OCI-LY7 (cell line): ENCODE results near the gene GIMAP1. TPM values are rescaled to one million over a fixed set of nuclear protein-coding genes. Genes with fewer than 3 reads are reported as not detected.

ENCODE experiments used
- BruUV-seq: library from RNA; stranded (reverse); fragments of 400-500 nt; replicated peaks from 2 replicates; lab custom pipeline; 2021; lab: Mats Ljungman, UMichigan
- CTCF ChIA-PET: fragments of 300-600 bp; sonication (Branson Sonifier 250); formaldehyde crosslinking; loops from one replicate; lab custom pipeline; 2022; ENCODE audit warnings: antibody characterized with exemption; ENCODE audit not compliant: unreplicated experiment; lab: Charles Lee
- POLR2A ChIA-PET: fragments of 300-600 bp; sonication (Branson Sonifier 250); formaldehyde crosslinking; loops from one replicate; lab custom pipeline; 2022; ENCODE audit warnings: antibody characterized with exemption; lab: Charles Lee
- DNase-seq: peaks from one replicate; pipeline ENCODE4 v3.0.0-alpha.2; 2015; ENCODE audit warnings: low spot score
- H2AFZ ChIP-seq: fragments of 200-600 bp; sonication (generic), shearing (Covaris generic); 2 replicates; pipeline ENCODE4 v1.6.1; 2014; ENCODE audit warnings: mild to moderate bottlenecking, antibody characterized with exemption, low read length, moderate library complexity
- H3K27ac ChIP-seq: fragments of 200-600 bp; sonication (generic); 2 replicates; pipeline ENCODE4 v1.5.1; 2014; ENCODE audit warnings: mixed run types, low read depth, mild to moderate bottlenecking, moderate library complexity, low read length, inconsistent platforms; ENCODE audit not compliant: poor library complexity, severe bottlenecking
- H3K36me3 ChIP-seq: fragments of 200-600 bp; sonication (generic); 2 replicates; pipeline ENCODE4 v1.6.1; 2014; ENCODE audit warnings: mild to moderate bottlenecking, antibody characterized with exemption, low read length, moderate library complexity, mixed read lengths; ENCODE audit not compliant: insufficient read depth
- H3K4me1 ChIP-seq: fragments of 200-600 bp; sonication (generic); 2 replicates; pipeline ENCODE4 v1.5.1; 2014; ENCODE audit warnings: mild to moderate bottlenecking, low read length; ENCODE audit not compliant: insufficient read depth, poor library complexity, severe bottlenecking
- H3K4me2 ChIP-seq: fragments of 200-600 bp; sonication (generic); 2 replicates; pipeline ENCODE4 v1.6.1; 2014; ENCODE audit warnings: mild to moderate bottlenecking, low read length
- H3K4me3 ChIP-seq: fragments of 200-600 bp; sonication (generic); 2 replicates; pipeline ENCODE4 v1.5.1; 2014; ENCODE audit warnings: mild to moderate bottlenecking, low read depth, low read length; ENCODE audit not compliant: poor library complexity, severe bottlenecking
- H3K79me2 ChIP-seq: fragments of 200-600 bp; sonication (generic); 2 replicates; pipeline ENCODE4 v1.6.1; 2016; ENCODE audit warnings: low read depth, mild to moderate bottlenecking, low read length, moderate library complexity, mixed read lengths; ENCODE audit not compliant: insufficient read depth
- H3K9me2 ChIP-seq: fragments of 200-600 bp; sonication (generic); 2 replicates; pipeline ENCODE4 v1.6.1; 2016; ENCODE audit warnings: mild to moderate bottlenecking, low read length, mixed read lengths; ENCODE audit not compliant: insufficient read depth
- H3K9me3 ChIP-seq: fragments of 200-600 bp; sonication (generic); 2 replicates; pipeline ENCODE4 v1.6.1; 2014; ENCODE audit warnings: mild to moderate bottlenecking, mixed run types, low read length, mixed read lengths
- H4K20me1 ChIP-seq: fragments of 200-600 bp; sonication (generic); 2 replicates; pipeline ENCODE4 v1.6.1; 2014; ENCODE audit warnings: mild to moderate bottlenecking, antibody characterized with exemption, low read length, moderate library complexity, mixed read lengths; ENCODE audit not compliant: insufficient read depth
- CTCF ChIP-seq: fragments of 200-600 bp; sonication (generic); conservative IDR thresholded peaks from 2 replicates; pipeline ENCODE4 v1.5.1; 2014; ENCODE audit warnings: mild to moderate bottlenecking, antibody characterized with exemption, low read length, moderate library complexity, mixed read lengths
- EZH2phosphoT487 ChIP-seq: fragments of 200-600 bp; sonication (generic); IDR thresholded peaks from 2 replicates; pipeline ENCODE4 v1.6.1; 2018; ENCODE audit warnings: low read depth, borderline replicate concordance, mild to moderate bottlenecking, mixed run types, antibody characterized with exemption, low read length, moderate library complexity, mixed read lengths
- intact Hi-C: fragments of 100-400 bp; cut with micrococcal nuclease; formaldehyde crosslinking; loops from one replicate; pipeline ENCODE4 v1.10.0; 2022; ENCODE audit not compliant: unreplicated experiment
- total RNA-seq, 2 experiments: library from RNA; depleted of rRNA in 1 of 2; stranded (reverse); fragments of >200 nt in 1 of 2; shearing (Covaris generic) in 1 of 2; gene quantifications; 2 replicates each; pipeline ENCODE4 v1.2.3, GENCODE V29; 2014 to 2022

GIMAP1 gene
- total RNA-seq, 2 experiments from 2014 or later: not detected

- no peaks in the 10 kb centered on the region for H3K4me1 ChIP-seq
- DNase-seq: no peak
- no peaks in the 10 kb centered on the region for H3K9me3 ChIP-seq
- H3K27ac ChIP-seq: no peak overlapping the region
- H3K4me2 ChIP-seq: no peak overlapping the region
- H3K9me2 ChIP-seq: no peaks in the 10 kb centered on the region
- ChIA-PET POLR2A (no interaction called here), CTCF (no interaction called here)
- TF ChIP-seq CTCF: no peak
- no peak for TF ChIP-seq EZH2phosphoT487
- H3K4me3 ChIP-seq: no peak overlapping the region
- no peaks in the 10 kb centered on the region for H3K79me2 ChIP-seq
- intact Hi-C loops: no loop called here
- 0 out of 2 replicates have a peak, but pooled peaks cover 3% of the 10 kb centered on the region for H4K20me1 ChIP-seq
- BruUV-seq: no TSS peak
- H3K36me3 ChIP-seq: no peaks in the 10 kb centered on the region
- no peak overlapping the region for H2AFZ ChIP-seq
Observed at GRCh38 chr7:150753239-150753638, 36.8 kb downstream of the GIMAP1 start.

- ChIA-PET POLR2A (interaction anchor here (0.7 kb wide), 1 partner anchor 26 kb away, joined by 3 read pairs; no protein-coding TSS in a partner anchor), CTCF (no interaction called here)
- H3K79me2 ChIP-seq: no peaks in the 10 kb centered on the region
- H3K27ac ChIP-seq: no peak overlapping the region
- H3K4me2 ChIP-seq: no peak overlapping the region
- H3K9me3 ChIP-seq: no peaks in the 10 kb centered on the region
- intact Hi-C loops: no loop called here
- DNase-seq: peak; percentile 21
- no peaks in the 10 kb centered on the region for H3K9me2 ChIP-seq
- H4K20me1 ChIP-seq: 0 out of 2 replicates have a peak, but pooled peaks cover 3% of the 10 kb centered on the region
- no peaks in the 10 kb centered on the region for H3K4me1 ChIP-seq
- H3K36me3 ChIP-seq: no peaks in the 10 kb centered on the region
- no TSS peak for BruUV-seq
- TF ChIP-seq CTCF (peak; percentile 74), EZH2phosphoT487 (no peak)
- no peak overlapping the region for H3K4me3 ChIP-seq
- no peak overlapping the region for H2AFZ ChIP-seq
Observed at GRCh38 chr7:150753826-150754603, 37.6 kb downstream of the GIMAP1 start.

GRCh38 chr7:150754951-150755350 is 38.5 kb downstream of the GIMAP1 start:
- no peak for TF ChIP-seq EZH2phosphoT487
- no peak for TF ChIP-seq CTCF
- Histone ChIP-seq H4K20me1 (0 out of 2 replicates have a peak, but pooled peaks cover 3% of the 10 kb centered on the region), H3K79me2 (no peaks in the 10 kb centered on the region), H2AFZ (no peak overlapping the region), H3K4me3 (no peak overlapping the region), H3K4me2 (no peak overlapping the region), H3K27ac (no peak overlapping the region), H3K9me3 (no peaks in the 10 kb centered on the region), H3K4me1 (no peaks in the 10 kb centered on the region), H3K36me3 (no peaks in the 10 kb centered on the region), H3K9me2 (no peaks in the 10 kb centered on the region)
- no peak for DNase-seq
- intact Hi-C loops: loop anchor here (5.0 kb wide), 1 partner anchor 308 kb away; no protein-coding TSS in a partner anchor
- POLR2A ChIA-PET: no interaction called here
- no TSS peak for BruUV-seq
- CTCF ChIA-PET: no interaction called here
